DOHH2 (cell line): ENCODE measurements around the gene CCDC83.
"Not testable (repeated sequence)": the region's sequence is repeated elsewhere in the genome, so short reads cannot be mapped to it uniquely, and the experiment has no call there.

Source experiments
- H3F3A ChIP-seq: fragments of 200-600 bp; sonication (generic), shearing (Covaris generic); 2 replicates; pipeline ENCODE4 v1.6.0; 2016; ENCODE audit warnings: antibody characterized with exemption, mild to moderate bottlenecking; ENCODE audit not compliant: control insufficient read depth, insufficient read depth
- H3K27ac ChIP-seq: fragments of 200-600 bp; sonication (generic); 2 replicates; pipeline ENCODE4 v1.5.1; 2014; ENCODE audit warnings: low read depth, mild to moderate bottlenecking, low read length, moderate library complexity
- H3K27me3 ChIP-seq: fragments of 200-600 bp; sonication (generic); 2 replicates; pipeline ENCODE4 v1.6.1; 2014; ENCODE audit warnings: mild to moderate bottlenecking, low read length, mixed read lengths; ENCODE audit not compliant: control insufficient read depth
- H3K36me3 ChIP-seq: fragments of 200-600 bp; sonication (generic); 2 replicates; pipeline ENCODE4 v1.6.1; 2014; ENCODE audit warnings: mild to moderate bottlenecking, low read length, moderate library complexity, mixed read lengths; ENCODE audit not compliant: control insufficient read depth
- H3K4me1 ChIP-seq: fragments of 200-600 bp; sonication (generic); 2 replicates; pipeline ENCODE4 v1.6.1; 2014; ENCODE audit warnings: mild to moderate bottlenecking, low read length, mixed read lengths; ENCODE audit not compliant: control insufficient read depth
- H3K4me2 ChIP-seq: fragments of 200-600 bp; sonication (generic); 2 replicates; pipeline ENCODE4 v1.6.0; 2014; ENCODE audit warnings: mild to moderate bottlenecking, low read length, moderate library complexity
- H3K4me3 ChIP-seq: fragments of 200-600 bp; sonication (generic); 2 replicates; pipeline ENCODE4 v1.5.1; 2014; ENCODE audit warnings: mild to moderate bottlenecking, low read length, mixed read lengths
- H3K79me2 ChIP-seq: fragments of 200-600 bp; sonication (generic); 2 replicates; pipeline ENCODE4 v1.6.1; 2014; ENCODE audit warnings: mild to moderate bottlenecking, low read length, mixed read lengths; ENCODE audit not compliant: control insufficient read depth
- H3K9me2 ChIP-seq: fragments of 200-600 bp; sonication (generic); replicated peaks from 2 replicates; pipeline ENCODE4 v1.6.1; 2014; ENCODE audit warnings: mild to moderate bottlenecking, low read length, mixed read lengths; ENCODE audit not compliant: control insufficient read depth
- H3K9me3 ChIP-seq: fragments of 200-600 bp; sonication (generic); 2 replicates; pipeline ENCODE4 v1.6.1; 2014; ENCODE audit warnings: antibody characterized with exemption, low read length, mixed read lengths; ENCODE audit not compliant: control insufficient read depth, insufficient read depth
- H4K20me1 ChIP-seq: fragments of 200-600 bp; sonication (generic); 2 replicates; pipeline ENCODE4 v1.6.0; 2014; ENCODE audit warnings: low read depth, mild to moderate bottlenecking, antibody characterized with exemption, low read length, moderate library complexity; ENCODE audit not compliant: control insufficient read depth, insufficient read depth
- EZH2phosphoT487 ChIP-seq: fragments of 200-600 bp; sonication (generic); IDR thresholded peaks from 2 replicates; pipeline ENCODE4 v1.6.1; 2017; ENCODE audit warnings: borderline replicate concordance, mild to moderate bottlenecking, antibody characterized with exemption, low read length, moderate library complexity, mixed read lengths
- TF ChIP-seq, protein P1 (sequence below): fragments of 200-600 bp; sonication (generic); IDR thresholded peaks from one replicate; pipeline ENCODE4 v1.5.1; 2014; ENCODE audit warnings: antibody characterized with exemption, mild to moderate bottlenecking, low read depth, low read length; ENCODE audit not compliant: poor library complexity, severe bottlenecking

CCDC83 gene

DNA sequence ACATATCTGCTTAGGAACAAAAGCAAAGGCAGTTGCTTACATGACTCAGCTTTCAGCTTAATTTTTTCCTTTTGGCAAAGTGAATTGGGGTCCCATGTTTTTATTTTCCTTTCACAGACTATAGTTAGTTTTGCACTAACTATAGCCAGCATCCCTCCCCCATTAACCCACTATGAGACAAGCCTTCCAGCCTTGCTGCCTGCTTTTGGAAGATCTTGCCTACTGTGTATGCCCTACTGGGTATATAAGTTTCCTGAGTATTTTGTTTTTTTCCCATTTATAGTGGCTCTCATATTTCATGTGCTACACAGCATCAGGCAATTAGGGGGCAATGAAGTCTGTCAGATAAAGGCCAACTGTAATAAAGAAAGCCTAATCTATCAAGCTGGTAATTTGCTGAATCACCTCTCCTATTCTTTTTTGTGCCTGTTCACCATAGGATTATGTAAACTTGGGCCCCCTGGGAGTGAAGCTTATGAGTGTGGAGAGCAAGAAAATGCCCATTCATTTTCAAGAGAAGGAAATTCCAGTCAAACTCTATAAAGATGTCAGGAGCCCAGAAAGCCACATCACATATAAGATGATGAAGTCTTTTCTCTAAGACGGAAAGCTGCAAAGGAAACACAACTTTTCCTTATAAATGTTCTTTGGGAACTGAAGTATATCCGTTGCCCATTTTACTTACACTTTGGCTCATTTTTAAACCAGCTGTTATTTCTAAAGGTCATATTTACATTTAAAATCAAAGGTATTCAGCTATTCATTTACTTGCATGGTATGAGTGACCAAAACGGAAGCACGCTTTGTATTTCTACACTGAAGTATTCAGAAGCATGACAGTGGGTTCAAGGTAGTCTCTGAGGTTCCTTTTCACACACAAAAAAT is 64.0 kb downstream of the CCDC83 start:
- Histone ChIP-seq H3K27me3 (no peaks in the 10 kb centered on the region; the same call in 1 of the 2 replicates), H3K9me3 (no peaks in the 10 kb centered on the region), H3K4me3 (no peak overlapping the region), H3F3A (no peaks in the 10 kb centered on the region), H3K4me1 (no peaks in the 10 kb centered on the region), H3K9me2 (no peaks in the 10 kb centered on the region), H3K27ac (no peak overlapping the region), H3K79me2 (no peaks in the 10 kb centered on the region), H3K36me3 (no peaks in the 10 kb centered on the region), H3K4me2 (no peak overlapping the region), H4K20me1 (no peaks in the 10 kb centered on the region)
- TF ChIP-seq EZH2phosphoT487 = no peak
- TF ChIP-seq, protein P1, sequence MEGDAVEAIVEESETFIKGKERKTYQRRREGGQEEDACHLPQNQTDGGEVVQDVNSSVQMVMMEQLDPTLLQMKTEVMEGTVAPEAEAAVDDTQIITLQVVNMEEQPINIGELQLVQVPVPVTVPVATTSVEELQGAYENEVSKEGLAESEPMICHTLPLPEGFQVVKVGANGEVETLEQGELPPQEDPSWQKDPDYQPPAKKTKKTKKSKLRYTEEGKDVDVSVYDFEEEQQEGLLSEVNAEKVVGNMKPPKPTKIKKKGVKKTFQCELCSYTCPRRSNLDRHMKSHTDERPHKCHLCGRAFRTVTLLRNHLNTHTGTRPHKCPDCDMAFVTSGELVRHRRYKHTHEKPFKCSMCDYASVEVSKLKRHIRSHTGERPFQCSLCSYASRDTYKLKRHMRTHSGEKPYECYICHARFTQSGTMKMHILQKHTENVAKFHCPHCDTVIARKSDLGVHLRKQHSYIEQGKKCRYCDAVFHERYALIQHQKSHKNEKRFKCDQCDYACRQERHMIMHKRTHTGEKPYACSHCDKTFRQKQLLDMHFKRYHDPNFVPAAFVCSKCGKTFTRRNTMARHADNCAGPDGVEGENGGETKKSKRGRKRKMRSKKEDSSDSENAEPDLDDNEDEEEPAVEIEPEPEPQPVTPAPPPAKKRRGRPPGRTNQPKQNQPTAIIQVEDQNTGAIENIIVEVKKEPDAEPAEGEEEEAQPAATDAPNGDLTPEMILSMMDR = no peak

DNA sequence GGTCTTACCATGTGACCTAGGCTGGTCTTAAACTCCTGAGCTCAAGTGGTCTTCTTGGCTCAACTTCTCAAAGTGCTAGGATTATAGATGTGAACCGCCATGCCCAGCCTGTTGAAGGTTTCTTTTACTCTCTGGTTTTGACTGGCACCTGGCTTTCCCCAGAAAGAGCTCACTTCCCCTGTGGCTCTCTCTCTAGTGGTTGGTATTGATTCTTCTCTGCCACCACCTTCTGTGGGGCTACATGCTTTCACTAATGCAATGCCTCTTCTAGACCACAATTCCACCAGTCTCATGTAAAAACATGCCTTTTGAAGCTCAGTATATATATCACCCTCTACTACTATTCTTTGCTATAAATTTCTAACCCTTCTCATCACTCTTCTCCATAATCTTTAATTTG is 67.2 kb downstream of the CCDC83 start:
- H3K9me3 ChIP-seq = no peaks in the 10 kb centered on the region
- no peaks in the 10 kb centered on the region for H3K36me3 ChIP-seq
- H3K27me3 ChIP-seq = no peaks in the 10 kb centered on the region
- no peaks in the 10 kb centered on the region for H3K4me1 ChIP-seq
- H3K27ac ChIP-seq = no peak overlapping the region
- H3K79me2 ChIP-seq = no peaks in the 10 kb centered on the region
- no peaks in the 10 kb centered on the region for H4K20me1 ChIP-seq
- H3K4me3 ChIP-seq = no peak overlapping the region
- H3K4me2 ChIP-seq = no peak overlapping the region
- no peaks in the 10 kb centered on the region for H3F3A ChIP-seq
- no peaks in the 10 kb centered on the region for H3K9me2 ChIP-seq
- TF ChIP-seq, protein P1 = no peak
- no peak for TF ChIP-seq EZH2phosphoT487

DNA sequence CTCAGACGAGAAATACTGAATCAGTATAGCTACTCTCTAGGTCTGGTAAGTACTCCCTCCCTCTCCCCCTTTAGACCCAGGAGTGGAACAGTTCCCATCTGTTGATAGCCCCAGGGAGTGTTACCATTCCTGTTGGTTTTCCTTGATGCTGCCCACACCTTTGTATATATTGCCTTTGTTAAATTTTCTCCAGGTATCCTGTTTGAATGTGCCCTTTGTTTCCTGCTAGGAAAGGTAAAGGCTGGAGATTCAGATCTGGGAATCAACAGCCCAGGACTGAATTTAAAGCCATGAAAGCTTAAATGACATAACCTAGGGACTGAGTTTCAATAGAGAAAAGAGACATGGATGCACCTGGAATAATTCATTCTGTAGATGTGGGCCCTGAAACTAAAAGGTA is 68.3 kb downstream of the CCDC83 start:
- H3K27ac ChIP-seq = no peak overlapping the region
- no peaks in the 10 kb centered on the region for H3K9me2 ChIP-seq
- TF ChIP-seq, protein P1 = no peak
- TF ChIP-seq EZH2phosphoT487 = no peak
- no peaks in the 10 kb centered on the region for H3K36me3 ChIP-seq
- no peaks in the 10 kb centered on the region for H3K9me3 ChIP-seq
- H3K27me3 ChIP-seq = no peaks in the 10 kb centered on the region
- no peaks in the 10 kb centered on the region for H3F3A ChIP-seq
- H3K4me3 ChIP-seq = no peak overlapping the region
- no peaks in the 10 kb centered on the region for H3K79me2 ChIP-seq
- H3K4me2 ChIP-seq = no peak overlapping the region
- no peaks in the 10 kb centered on the region for H4K20me1 ChIP-seq
- no peaks in the 10 kb centered on the region for H3K4me1 ChIP-seq

DNA sequence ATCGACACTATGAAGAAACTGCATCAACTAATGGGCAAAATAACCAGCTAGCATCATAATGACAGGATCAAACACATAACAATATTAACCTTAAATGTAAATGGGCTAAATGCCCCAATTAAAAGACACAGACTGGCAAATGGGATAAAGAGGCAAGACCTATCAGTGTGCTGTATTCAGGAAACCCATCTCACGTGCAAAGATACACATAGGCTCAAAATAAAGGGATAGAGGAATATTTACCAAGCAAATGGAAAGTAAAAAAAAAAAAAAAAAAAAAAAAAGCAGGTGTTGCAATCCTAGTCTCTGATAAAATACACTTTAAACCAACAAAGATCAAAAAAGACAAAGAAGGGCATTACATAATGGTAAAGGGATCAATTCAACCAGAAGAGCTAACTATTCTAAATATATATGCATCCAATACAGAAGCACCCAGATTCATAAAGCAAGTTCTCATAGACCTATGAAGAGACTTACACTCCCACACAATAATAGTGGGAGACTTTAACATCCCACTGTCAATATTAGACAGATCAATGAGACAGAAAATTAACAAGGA is 71.6 kb downstream of the CCDC83 start:
- not testable (repeated sequence) for H3K4me3 ChIP-seq, H3K36me3 ChIP-seq, H3K27ac ChIP-seq, H3F3A ChIP-seq, H3K79me2 ChIP-seq, H3K9me3 ChIP-seq, H3K4me2 ChIP-seq, H3K27me3 ChIP-seq, H4K20me1 ChIP-seq, H3K4me1 ChIP-seq, H3K9me2 ChIP-seq
